ENCODE data around the gene ESRRA. TPM values are rescaled to one million over a fixed set of nuclear protein-coding genes. Genes with fewer than 3 reads are reported as not detected.

ESRRA gene
- total and polyA plus RNA-seq, 12 donors: 115 to 225 (median 135) TPM

GRCh38 chr11:64286801-64287159 is 18.5 kb upstream of the ESRRA start:
- Histone ChIP-seq H3K9me3 (no peaks in the 10 kb centered on the region), H3K27ac (no peak overlapping the region), H3K4me1 (peaks cover 18 to 46% (median 34%) of the 10 kb centered on the region in 9 donors), H3K4me3 (no peak overlapping the region), H3K27me3 (peaks cover 9 to 22% (median 20%) of the 10 kb centered on the region in 7 donors), H3K36me3 (peaks cover 0 to 23% (median 0%) of the 10 kb centered on the region in 9 donors)
- 91 to 92% methylated on average over 9 of the region's 9 CpGs for WGBS, 2 donors
- ATAC-seq (no peak), DNase-seq (no peak)
- intact Hi-C loops (cut with DNase I): no loop called here
- no peak for TF ChIP-seq CTCF (IDR thresholded peaks at IDR 0.05)

GRCh38 chr11:64287676-64288352 is 17.5 kb upstream of the ESRRA start:
- peaks cover 18 to 46% (median 39%) of the 10 kb centered on the region in 9 donors for H3K4me1 ChIP-seq
- no peak for DNase-seq
- H3K9me3 ChIP-seq: no peaks in the 10 kb centered on the region
- H3K36me3 ChIP-seq: peaks cover 0 to 13% (median 0%) of the 10 kb centered on the region in 9 donors
- no peak for TF ChIP-seq CTCF (IDR thresholded peaks at IDR 0.05)
- WGBS, 2 donors: 95 to 97% methylated on average over 33 of the region's 33 CpGs
- no peak overlapping the region for H3K27ac ChIP-seq
- no peak overlapping the region for H3K4me3 ChIP-seq
- no peak for ATAC-seq
- peaks cover 17 to 32% (median 30%) of the 10 kb centered on the region in 7 donors for H3K27me3 ChIP-seq
- intact Hi-C loops (cut with DNase I): no loop called here

DNA sequence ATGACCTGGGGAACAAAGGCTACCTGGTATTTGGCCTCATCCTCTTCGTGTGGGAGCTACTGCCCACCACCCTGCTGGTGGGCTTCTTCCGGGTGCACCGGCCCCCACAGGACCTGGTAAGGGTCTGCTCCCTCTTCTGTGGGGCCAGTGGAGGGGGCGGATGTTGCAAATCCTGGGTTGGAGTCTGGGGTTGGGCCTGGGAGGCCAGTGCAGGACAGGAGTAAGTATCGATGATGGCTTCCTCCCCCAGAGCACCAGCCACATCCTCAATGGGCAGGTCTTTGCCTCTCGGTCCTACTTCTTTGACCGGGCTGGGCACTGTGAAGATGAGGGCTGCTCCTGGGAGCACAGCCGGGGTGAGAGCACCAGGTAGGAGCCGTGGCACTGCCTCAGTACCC is 17.0 kb upstream of the ESRRA start:
- H3K36me3 ChIP-seq: peaks cover 0 to 8% (median 0%) of the 10 kb centered on the region in 9 donors
- 94 to 96% methylated on average over 9 of the region's 9 CpGs for WGBS, 2 donors
- H3K4me1 ChIP-seq: peaks cover 18 to 41% (median 35%) of the 10 kb centered on the region in 9 donors
- H3K27me3 ChIP-seq: peaks cover 17 to 38% (median 35%) of the 10 kb centered on the region in 7 donors
- intact Hi-C loops (cut with DNase I): no loop called here
- DNase-seq: no peak
- no peak overlapping the region for H3K27ac ChIP-seq
- H3K9me3 ChIP-seq: no peaks in the 10 kb centered on the region
- H3K4me3 ChIP-seq: no peak overlapping the region
- ATAC-seq: no peak
- no peak for TF ChIP-seq CTCF (IDR thresholded peaks at IDR 0.05)

GRCh38 chr11:64289002-64289564 is 16.2 kb upstream of the ESRRA start:
- no peak overlapping the region for H3K27ac ChIP-seq
- H3K9me3 ChIP-seq: no peaks in the 10 kb centered on the region
- DNase-seq (no peak), ATAC-seq (no peak)
- 92 to 96% methylated on average over 13 of the region's 13 CpGs for WGBS, 2 donors
- intact Hi-C loops (cut with DNase I): no loop called here
- H3K4me3 ChIP-seq: no peak overlapping the region
- H3K27me3 ChIP-seq: peaks cover 17 to 45% (median 41%) of the 10 kb centered on the region in 7 donors
- H3K36me3 ChIP-seq: peaks cover 0 to 5% (median 0%) of the 10 kb centered on the region in 9 donors
- H3K4me1 ChIP-seq: peaks cover 14 to 34% (median 27%) of the 10 kb centered on the region in 9 donors
- TF ChIP-seq CTCF (IDR thresholded peaks at IDR 0.05): no peak

All from heart right ventricle (tissue), 16 donors.